ENCODE data around the gene COL24A1. TPM values are rescaled to one million over a fixed set of nuclear protein-coding genes. Genes with fewer than 3 reads are reported as not detected.

COL24A1 gene
- total and polyA plus RNA-seq, 2 of the 8 experiments (the other 6 are each of a cell fraction or from before 2014, with no cell fraction given) = 0.23 to 1.1 TPM

- Histone ChIP-seq H3K9ac (replicated peaks in 1 of 4; ENCODE audit: extremely low read depth in 1 of 4, low read depth in 3 of 4, low read length in 3 of 4) (no peak overlapping the region), H4K20me1 (replicated peaks in 1 of 2; ENCODE audit: control insufficient read depth in 1 of 2, insufficient read depth in 2 of 2, low read length in 2 of 2) (no peaks in the 10 kb centered on the region), H3K79me1 (ENCODE audit: low read depth, low read length) (no peaks in the 10 kb centered on the region), H3K36me3 (ENCODE audit: control insufficient read depth in 2 of 4, insufficient read depth in 4 of 4, low read length in 3 of 4) (no peaks in the 10 kb centered on the region), H3K23ac (ENCODE audit: insufficient read length) (no peak overlapping the region), H3K18ac (ENCODE audit: extremely low read depth, low read length) (no peak overlapping the region), H2AK5ac (ENCODE audit: low read depth, low read length) (no peak overlapping the region), H2BK12ac (ENCODE audit: low read depth, low read length) (no peak overlapping the region), H3K4ac (replicated peaks; ENCODE audit: insufficient read length, low read depth, low read length) (no peak overlapping the region), H3K14ac (ENCODE audit: insufficient read length) (no peak overlapping the region), H3K27ac (ENCODE audit: low read depth, low read length) (no peak overlapping the region), H2AFZ (ENCODE audit: low read length) (no peak overlapping the region), H3K4me3 (ENCODE audit: extremely low read depth in 1 of 4, insufficient read depth in 2 of 4, low read depth in 3 of 4, low read length in 4 of 4) (no peak overlapping the region), H2BK5ac (ENCODE audit: low read depth, low read length) (no peak overlapping the region), H3K9me3 (ENCODE audit: insufficient read depth in 2 of 2, low read depth in 1 of 2, low read length in 1 of 2) (no peaks in the 10 kb centered on the region), H2BK120ac (replicated peaks; ENCODE audit: low read depth, low read length) (no peak overlapping the region), H3K4me2 (ENCODE audit: insufficient read depth in 1 of 2, low read depth in 2 of 2, low read length in 2 of 2) (no peak overlapping the region), H2BK15ac (ENCODE audit: low read length) (no peak overlapping the region), H3K79me2 (ENCODE audit: control insufficient read depth in 1 of 2, insufficient read depth in 2 of 2, low read length in 2 of 2) (no peaks in the 10 kb centered on the region), H3K27me3 (replicated peaks in 1 of 4; ENCODE audit: control insufficient read depth in 3 of 4, extremely low read depth in 1 of 4, insufficient read depth in 3 of 4, low read length in 3 of 4) (no peaks in the 10 kb centered on the region), H3K23me2 (ENCODE audit: low read depth, low read length) (no peaks in the 10 kb centered on the region), H2BK20ac (ENCODE audit: low read length) (no peak overlapping the region), H4K91ac (replicated peaks; ENCODE audit: insufficient read length, low read length) (no peak overlapping the region), H3K4me1 (replicated peaks in 1 of 4; ENCODE audit: control insufficient read depth in 3 of 4, insufficient read depth in 4 of 4, low read length in 3 of 4) (no peaks in the 10 kb centered on the region), H3K56ac (replicated peaks; ENCODE audit: insufficient read length, low read depth, low read length) (no peak overlapping the region), H4K5ac (ENCODE audit: insufficient read length, low read depth, low read length) (no peak overlapping the region), H4K8ac (ENCODE audit: extremely low read depth, insufficient read depth, low read length) (no peak overlapping the region)
- peak in 2 of 3 experiments; percentile 56 to 66; a peak in 2 of 4 replicates for TF ChIP-seq CTCF (IDR thresholded peaks at IDR 0.05; ENCODE audit: control extremely low read depth in 1 of 3, insufficient read depth in 1 of 3, low read depth in 1 of 3, low read length in 3 of 3)
- TF ChIP-seq RAD21 (IDR thresholded peaks at IDR 0.05 in 1 of 2, conservative IDR thresholded peaks at IDR 0.05 in 1 of 2; ENCODE audit: low read depth in 2 of 2, low read length in 2 of 2) = peak; percentile 61 to 67
- no peak for TF ChIP-seq SP2 (IDR thresholded peaks at IDR 0.05; ENCODE audit: low read length)
- no peak for TF ChIP-seq EGR1 (IDR thresholded peaks at IDR 0.05; ENCODE audit: borderline replicate concordance, low read depth, low read length)
- peak; percentile 2 to 45 for DNase-seq (ENCODE audit: low read depth in 1 of 2, low spot score in 2 of 2)
- CTCF ChIA-PET (ENCODE audit: partially characterized antibody) = interaction anchor here (0.5 to 3.2 kb wide), 32 partner anchors 9 to 734 kb away, joined by 3 to 20 read pairs (median 4); partner anchors contain the start of gene ZNHIT6
- WGBS, 2 experiments (ENCODE audit: extremely low coverage in 1 of 2, insufficient coverage in 1 of 2, insufficient read length in 1 of 2, insufficient replicate concordance in 2 of 2, low coverage in 1 of 2, low lambda C conversion rate in 2 of 2, missing lambda C conversion rate in 1 of 2) = 46% methylated on average over 2 of the region's 2 CpGs; no CpG with 5 or more reads in 1 of the 2 experiments
- FAIRE-seq = peak; percentile 32
- POLR2A ChIA-PET (ENCODE audit: partially characterized antibody) = no interaction called here
These were observed 138.2 kb downstream of the COL24A1 start for GRCh38 chr1:86018283-86018923.

Data from H1 (cell line).